Measurements from ENCODE around the gene TM4SF1.
A peak's percentile ranks its signal among the peaks of the same experiment; 100 is the strongest.
"Not testable (repeated sequence)": the region's sequence is repeated elsewhere in the genome, so short reads cannot be mapped to it uniquely, and the experiment has no call there.

Gene TM4SF1

DNA sequence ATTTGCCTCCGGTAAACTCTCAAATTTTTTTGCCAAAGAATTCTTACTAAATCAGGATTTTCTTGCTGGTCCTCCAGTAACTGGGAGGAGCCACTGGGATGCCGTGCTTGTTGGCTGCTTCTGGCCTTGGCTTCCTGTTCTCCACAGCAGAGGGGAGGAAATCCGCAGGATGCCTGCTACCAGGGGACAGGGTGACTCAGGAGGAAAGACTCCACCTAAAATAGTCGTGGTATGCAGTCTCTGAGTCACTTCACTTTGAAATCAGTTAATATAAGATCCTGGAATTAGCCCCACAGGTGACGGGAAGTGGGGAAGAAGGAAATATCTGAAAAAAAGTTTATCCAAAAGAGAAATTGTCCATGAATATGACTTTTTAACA is 37.5 kb downstream of the TM4SF1 start:
- DNase-seq, result peak; percentile 72 to 83 (median 73)

DNA sequence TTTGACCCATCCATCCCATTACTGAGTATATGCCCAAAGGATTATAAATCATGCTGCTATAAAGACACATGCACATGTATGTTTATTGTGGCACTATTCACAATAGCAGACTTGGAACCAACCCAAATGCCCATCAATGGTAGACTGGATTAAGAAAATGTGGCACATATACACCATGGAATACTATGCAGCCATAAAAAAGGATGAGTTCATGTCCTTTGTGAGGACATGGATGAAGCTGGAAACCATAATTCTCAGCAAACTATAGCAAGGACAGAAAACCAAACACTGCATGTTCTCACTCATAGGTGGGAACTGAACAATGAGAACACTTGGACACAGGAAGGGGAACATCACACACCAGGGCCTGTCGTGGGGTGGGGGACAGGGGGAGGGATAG is 40.0 kb downstream of the TM4SF1 start:
- DNase-seq, result not testable (repeated sequence)

DNA sequence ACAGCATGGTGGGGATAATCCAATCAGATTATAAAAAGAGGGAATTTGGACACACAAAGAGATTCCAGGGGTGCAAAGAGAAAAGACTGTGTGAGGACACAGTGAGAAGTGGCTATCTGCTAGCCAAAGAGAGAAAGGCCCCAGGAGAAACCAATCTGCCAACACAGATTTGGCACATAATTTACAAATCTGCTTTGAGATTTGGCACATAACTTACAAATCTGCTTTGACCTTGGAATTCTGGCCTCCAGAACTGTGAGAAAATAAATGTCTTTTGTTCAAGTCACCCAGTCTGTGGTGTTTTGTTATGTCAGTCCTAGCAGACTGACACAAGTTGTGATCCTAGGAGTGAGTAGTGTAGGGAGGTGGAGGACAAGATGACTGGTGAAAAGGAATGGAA is 40.5 kb downstream of the TM4SF1 start:
- DNase-seq, result no peak

DNA sequence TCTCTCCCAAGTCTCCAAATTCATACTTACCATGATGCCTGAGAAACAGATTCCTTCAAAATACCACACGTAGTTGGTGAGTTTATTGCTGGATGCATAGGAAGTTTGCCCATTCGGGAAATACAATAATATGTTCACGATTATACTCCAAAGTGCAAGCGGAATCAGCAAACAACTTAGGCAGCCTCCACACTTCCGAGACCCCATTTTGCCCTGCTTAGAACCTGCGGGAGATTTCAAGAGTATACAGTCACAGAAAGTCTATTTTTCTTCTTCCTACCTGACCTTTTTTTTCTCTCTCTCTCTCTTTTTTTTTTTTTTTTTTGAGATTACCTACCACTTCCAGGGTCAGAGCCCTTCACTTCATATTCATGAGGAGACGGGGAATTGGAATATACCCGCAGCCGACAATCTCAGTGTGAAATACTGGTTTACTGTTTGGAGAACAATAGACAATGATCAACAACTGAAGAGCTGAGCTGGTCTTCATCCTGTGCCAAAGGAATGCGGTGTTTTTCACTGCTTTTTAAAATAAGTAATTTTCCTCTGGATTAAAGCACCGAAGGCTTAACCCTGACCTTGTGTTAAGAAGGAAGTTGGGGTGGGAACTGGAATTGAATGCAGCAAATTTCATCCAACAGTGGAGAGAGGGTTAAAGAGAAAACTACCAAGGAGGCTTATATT is 44.1 kb downstream of the TM4SF1 start, which contains the start of gene TM4SF18:
Gene TM4SF18 (minus strand): TSS at position 461 of the 684 bp plus-strand sequence. CDS start 254 bp downstream, at position 207.
- no peak for DNase-seq

DNA sequence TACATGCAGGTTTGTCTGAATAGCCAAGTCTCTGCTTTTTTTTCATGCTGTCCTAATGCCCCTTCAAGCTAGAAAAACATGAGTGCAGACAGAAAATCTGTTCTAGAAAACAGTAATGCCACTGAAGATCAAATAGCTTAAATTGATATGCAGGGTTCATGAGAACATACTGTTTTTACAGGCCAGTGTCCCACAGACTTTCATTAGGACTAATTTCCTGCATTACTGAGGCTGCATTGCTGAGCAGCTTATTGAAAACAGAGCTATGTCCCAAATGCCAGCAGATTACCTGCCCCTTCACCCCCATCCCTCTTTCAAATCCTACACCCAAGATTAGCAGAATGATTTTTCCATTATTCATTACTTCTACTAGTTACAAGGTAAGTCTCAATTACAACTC is 44.7 kb downstream of the TM4SF1 start:
- DNase-seq, result no peak

DNA sequence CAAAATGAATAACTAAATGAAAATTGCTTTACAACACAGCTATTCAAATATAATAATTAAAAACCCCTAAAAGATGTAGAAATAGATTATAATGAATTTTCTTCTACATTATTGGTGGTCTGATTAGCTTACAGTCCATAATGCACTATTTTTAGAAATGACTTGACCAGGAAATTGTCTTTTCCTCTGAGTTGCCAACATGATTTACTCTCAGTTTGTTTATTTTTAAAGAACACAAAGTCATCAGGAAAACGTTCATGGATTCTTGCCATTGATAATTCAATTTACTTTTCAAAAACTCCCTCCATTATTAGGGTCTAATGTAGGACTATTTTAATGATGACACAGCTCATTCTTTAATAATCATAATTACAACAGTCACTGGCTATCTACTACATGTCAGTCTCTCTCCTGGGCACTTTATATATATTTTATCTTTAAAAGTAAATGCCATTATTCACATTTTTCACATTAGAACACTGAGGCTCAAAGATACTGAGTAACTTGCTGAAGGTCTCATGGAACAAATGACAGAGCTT is 45.2 kb downstream of the TM4SF1 start:
- no peak for DNase-seq

DNA sequence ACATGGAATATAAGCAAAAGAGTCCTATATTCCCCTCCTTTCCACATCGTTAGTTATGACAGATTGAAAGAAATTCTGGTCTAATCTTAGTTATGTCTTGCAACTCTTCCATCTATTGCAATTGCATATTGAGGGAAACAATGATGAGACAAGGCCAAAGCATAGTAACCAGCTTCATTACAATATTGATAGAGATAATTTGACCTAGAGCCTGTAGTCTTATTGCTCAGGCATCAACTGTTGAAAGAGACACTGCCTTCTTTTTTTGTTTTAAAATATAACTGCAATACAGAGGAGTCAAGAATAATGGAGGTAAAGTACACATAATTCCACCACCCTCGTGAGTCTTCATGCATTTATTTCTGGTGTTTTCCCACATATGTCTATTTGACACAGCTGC is 46.1 kb downstream of the TM4SF1 start:
- no peak for DNase-seq

DNA sequence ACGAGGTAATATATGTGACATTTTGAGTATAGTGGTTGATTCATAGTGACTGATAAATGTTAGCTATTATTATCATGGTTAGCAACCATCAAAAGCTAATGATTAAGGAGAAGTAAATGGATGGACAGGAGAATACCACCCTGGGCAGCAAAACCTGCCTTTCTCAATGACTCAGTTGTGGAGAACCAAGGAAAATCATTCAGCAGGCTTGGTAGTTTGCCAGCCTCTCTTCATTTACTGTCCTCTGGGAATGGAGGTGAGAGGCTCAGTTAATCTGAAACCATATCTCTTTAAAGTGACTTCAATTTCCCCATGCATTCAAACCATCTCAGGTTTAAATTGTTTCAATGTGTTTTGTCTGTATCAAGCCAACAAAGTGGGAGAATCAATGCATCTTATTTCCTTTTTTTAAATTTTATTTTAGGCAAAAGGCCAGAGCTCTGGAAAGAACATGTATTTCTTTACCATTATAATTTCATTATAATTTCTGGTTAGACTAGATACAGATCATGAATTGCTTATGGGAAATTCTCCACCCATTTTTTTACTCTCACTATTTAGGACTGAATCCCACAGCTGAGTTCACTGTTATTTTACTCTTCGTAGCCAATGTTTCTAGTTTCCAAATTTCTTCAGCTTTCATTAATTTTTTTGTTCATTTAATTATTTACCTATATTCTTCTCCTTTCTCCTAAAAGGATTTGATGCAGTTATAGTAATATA is 46.7 kb downstream of the TM4SF1 start:
- DNase-seq, result no peak

DNA sequence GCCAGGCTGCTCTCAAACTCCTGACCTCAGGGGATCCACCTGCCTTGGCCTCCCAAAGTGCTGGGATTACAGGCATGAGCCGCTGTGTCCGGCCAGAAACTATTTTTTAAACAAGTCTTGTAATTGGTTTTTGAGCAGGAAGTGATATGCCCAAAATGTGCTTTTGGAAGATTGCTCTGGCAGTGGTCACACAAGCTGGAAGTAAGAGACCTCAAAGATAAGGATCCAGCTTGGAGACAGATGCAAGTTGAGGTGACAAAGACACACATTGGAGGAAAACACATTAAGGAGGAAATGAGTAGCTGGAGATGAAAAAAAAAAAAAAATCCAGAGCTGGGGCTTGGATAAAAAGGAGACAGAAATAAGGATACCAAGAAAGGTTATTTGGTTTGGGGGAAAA is 50.3 kb downstream of the TM4SF1 start:
- no peak for DNase-seq

DNA sequence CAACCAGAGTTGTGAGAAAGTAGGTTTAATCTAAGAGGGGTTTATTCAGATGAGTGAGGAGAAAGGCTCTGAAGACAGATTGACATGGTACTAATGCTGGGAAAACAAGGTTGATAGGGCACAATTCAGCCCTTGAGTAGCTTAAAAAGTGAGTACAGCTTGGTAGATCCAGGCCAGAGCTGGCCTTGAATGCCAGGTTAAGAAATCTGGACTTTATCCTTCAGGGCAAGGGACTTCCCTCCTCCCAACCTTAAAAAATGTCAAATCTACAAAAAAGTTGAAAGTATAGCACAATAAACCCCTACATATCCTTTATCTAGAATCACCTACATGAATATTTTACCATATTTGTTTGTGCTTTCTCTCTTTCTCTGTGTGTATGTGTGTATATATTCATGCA is 51.9 kb downstream of the TM4SF1 start:
- DNase-seq, result no peak

DNA sequence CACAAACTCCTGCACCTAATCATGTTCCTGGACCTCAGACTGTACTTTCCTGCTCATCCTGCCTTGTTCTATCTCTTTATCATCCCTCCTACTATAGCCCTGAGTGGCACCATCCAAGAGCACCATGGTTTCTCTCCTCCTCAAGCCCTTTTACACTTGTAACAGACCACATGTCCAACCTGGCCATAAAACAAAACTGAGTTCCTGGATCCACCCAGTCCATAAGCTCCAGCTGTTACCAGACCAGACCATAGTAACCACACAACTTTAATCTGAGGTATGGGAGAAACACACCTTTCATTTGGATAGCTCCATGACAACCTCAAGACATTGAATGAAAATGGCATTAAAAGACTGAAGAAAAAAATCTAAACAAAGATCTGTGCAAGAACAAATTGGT is 53.1 kb downstream of the TM4SF1 start:
- no peak for DNase-seq

DNA sequence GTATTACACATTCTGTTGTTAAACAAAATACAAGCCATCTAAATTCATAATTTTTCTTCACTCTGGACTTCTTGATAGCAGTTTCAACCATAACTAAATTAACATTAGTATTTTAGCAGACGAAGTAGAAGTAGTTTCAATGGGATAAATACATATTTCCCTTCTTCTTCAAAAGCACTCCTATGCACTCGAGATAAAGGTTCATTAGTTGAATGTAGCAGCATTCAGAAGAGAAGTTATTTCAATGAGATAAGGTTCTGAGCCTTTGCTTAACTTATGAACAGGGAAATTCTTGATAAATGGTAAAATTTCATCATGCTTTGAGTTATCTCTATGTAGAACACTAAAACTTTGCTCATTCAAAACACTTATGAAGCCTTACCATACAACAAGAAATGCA is 55.8 kb downstream of the TM4SF1 start:
- no peak for DNase-seq

DNA sequence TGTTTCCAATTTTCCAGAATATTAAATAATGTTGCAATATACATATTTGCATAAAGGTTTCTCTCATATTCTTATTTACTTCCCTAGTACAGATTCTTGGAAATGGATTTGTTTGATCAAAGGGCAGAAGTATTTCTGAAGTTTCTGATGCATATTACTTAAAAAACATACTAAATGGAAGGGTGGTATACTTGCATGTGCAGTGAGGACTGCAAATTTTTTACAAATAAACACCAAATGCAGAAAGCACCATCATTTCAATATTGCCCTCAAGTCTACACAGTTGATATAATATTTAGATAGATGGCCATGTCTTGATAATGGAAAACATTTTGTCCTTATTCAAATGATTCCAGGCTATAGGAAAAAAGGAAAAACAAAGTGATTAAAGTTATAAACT is 56.3 kb downstream of the TM4SF1 start:
- no peak for DNase-seq

DNA sequence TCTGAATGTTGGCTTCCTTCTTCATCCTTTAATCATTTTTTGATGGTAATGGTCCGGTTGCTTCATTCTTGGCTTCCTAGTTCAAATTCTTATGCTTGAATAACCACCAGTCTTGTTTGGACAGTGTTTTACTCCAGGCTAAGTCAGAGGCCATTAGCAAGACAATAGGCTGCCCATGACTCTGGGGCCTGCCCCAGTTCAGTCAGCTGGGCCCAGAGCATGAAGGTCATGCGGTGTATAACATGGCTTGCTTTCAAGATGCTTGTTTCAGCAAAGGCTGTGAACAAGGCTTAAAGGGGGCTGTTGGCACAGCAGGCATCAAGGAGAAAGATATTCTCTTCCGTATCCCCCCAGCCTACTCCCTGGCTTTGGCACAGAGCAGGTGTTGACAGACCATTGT is 57.7 kb downstream of the TM4SF1 start:
- no peak for DNase-seq
